NCI-H2029 treated with DMSO at 0.1 percent for 48 hours (cell line): ENCODE data around the gene GALNT12.

Experiments used
- DNase-seq: peaks from one replicate; lab custom pipeline; 2025; lab: John Stamatoyannopoulos, UW

Gene GALNT12

GRCh38 chr9:98807070-98807813, at the start of gene GALNT12:
TSS of gene GALNT12 (plus strand) at chr9:98807670. CDS start at chr9:98807699, 29 bp downstream.
- no peak for DNase-seq

- DNase-seq: no peak
These were observed 47.2 kb upstream of the GALNT12 start for GRCh38 chr9:98760231-98760630.

- DNase-seq: no peak
These were observed 43.3 kb upstream of the GALNT12 start for GRCh38 chr9:98763986-98764745.

GRCh38 chr9:98765256-98765655, 42.2 kb upstream of the GALNT12 start:
- no peak for DNase-seq

GRCh38 chr9:98766586-98766985, 40.9 kb upstream of the GALNT12 start:
- no peak for DNase-seq

GRCh38 chr9:98767196-98767595, 40.3 kb upstream of the GALNT12 start:
- DNase-seq: no peak

GRCh38 chr9:98767915-98768314, 39.6 kb upstream of the GALNT12 start:
- DNase-seq: no peak

GRCh38 chr9:98768344-98768743, 39.1 kb upstream of the GALNT12 start:
- no peak for DNase-seq

GRCh38 chr9:98770717-98771116, 36.8 kb upstream of the GALNT12 start:
- DNase-seq: no peak

GRCh38 chr9:98771209-98771874, 36.1 kb upstream of the GALNT12 start:
- no peak for DNase-seq

- DNase-seq: no peak
These were observed 34.9 kb upstream of the GALNT12 start for GRCh38 chr9:98772364-98773155.

- no peak for DNase-seq
These were observed 33.7 kb upstream of the GALNT12 start for GRCh38 chr9:98773721-98774120.

GRCh38 chr9:98774746-98775145, 32.7 kb upstream of the GALNT12 start:
- DNase-seq: no peak

- peak; percentile 17 for DNase-seq
These were observed 31.5 kb upstream of the GALNT12 start for GRCh38 chr9:98775831-98776441.

- no peak for DNase-seq
These were observed 29.9 kb upstream of the GALNT12 start for GRCh38 chr9:98777618-98778017.

GRCh38 chr9:98778251-98778650, 29.2 kb upstream of the GALNT12 start:
- DNase-seq: no peak

- DNase-seq: no peak
These were observed 28.5 kb upstream of the GALNT12 start for GRCh38 chr9:98778711-98779530.

- no peak for DNase-seq
These were observed 27.3 kb upstream of the GALNT12 start for GRCh38 chr9:98780059-98780749.

GRCh38 chr9:98781588-98782383, 25.7 kb upstream of the GALNT12 start:
- DNase-seq: no peak
